Glutamatergic neuron (in vitro differentiated cells): Measurements from ENCODE around the gene PCDHGC4. TPM values are rescaled to one million over a fixed set of nuclear protein-coding genes. Genes with fewer than 3 reads are reported as not detected.
A peak's percentile ranks its signal among the peaks of the same experiment; 100 is the strongest.

Experiments used
- DNase-seq: peaks from one replicate; pipeline ENCODE4 v3.0.0; 2022
- H3K27ac Mint-ChIP-seq: one replicate; pipeline ENCODE4 v1.8.0; 2020; ENCODE audit warnings: mild to moderate bottlenecking, mixed read lengths, inconsistent platforms; ENCODE audit not compliant: unreplicated experiment
- H3K27me3 Mint-ChIP-seq: one replicate; pipeline ENCODE4 v1.8.0; 2020; ENCODE audit warnings: mild to moderate bottlenecking, moderate library complexity, mixed read lengths, inconsistent platforms; ENCODE audit not compliant: unreplicated experiment
- H3K36me3 Mint-ChIP-seq: one replicate; pipeline ENCODE4 v1.8.0; 2020; ENCODE audit warnings: mild to moderate bottlenecking, mixed read lengths, inconsistent platforms; ENCODE audit not compliant: unreplicated experiment
- H3K4me1 Mint-ChIP-seq: one replicate; pipeline ENCODE4 v1.8.0; 2020; ENCODE audit warnings: mild to moderate bottlenecking, low read depth, mixed read lengths, inconsistent platforms; ENCODE audit not compliant: unreplicated experiment
- H3K4me3 Mint-ChIP-seq: one replicate; pipeline ENCODE4 v1.8.0; 2020; ENCODE audit warnings: mild to moderate bottlenecking, mixed read lengths, inconsistent platforms; ENCODE audit not compliant: unreplicated experiment
- H3K9me3 Mint-ChIP-seq: one replicate; pipeline ENCODE4 v1.8.0; 2020; ENCODE audit warnings: mild to moderate bottlenecking, moderate library complexity, mixed read lengths, inconsistent platforms; ENCODE audit not compliant: unreplicated experiment
- total RNA-seq: library from RNA; stranded (reverse); fragmentation: NEBNext Ultra II Directional; extraction: Animal tissue kit (Norgen Biotek cat#: 25700); gene quantifications from one replicate; pipeline ENCODE4 v1.2.1, GENCODE V29; 2021; ENCODE audit not compliant: unreplicated experiment
- TF ChIP-seq, protein P1 (sequence below): fragments of 200-600 bp; sonication (generic); IDR thresholded peaks from one replicate; pipeline ENCODE4 v1.5.0; 2021; ENCODE audit not compliant: partially characterized antibody, unreplicated experiment

PCDHGC4 gene
- total RNA-seq, 1 donor from 2014 or later: 6.7 TPM

DNA sequence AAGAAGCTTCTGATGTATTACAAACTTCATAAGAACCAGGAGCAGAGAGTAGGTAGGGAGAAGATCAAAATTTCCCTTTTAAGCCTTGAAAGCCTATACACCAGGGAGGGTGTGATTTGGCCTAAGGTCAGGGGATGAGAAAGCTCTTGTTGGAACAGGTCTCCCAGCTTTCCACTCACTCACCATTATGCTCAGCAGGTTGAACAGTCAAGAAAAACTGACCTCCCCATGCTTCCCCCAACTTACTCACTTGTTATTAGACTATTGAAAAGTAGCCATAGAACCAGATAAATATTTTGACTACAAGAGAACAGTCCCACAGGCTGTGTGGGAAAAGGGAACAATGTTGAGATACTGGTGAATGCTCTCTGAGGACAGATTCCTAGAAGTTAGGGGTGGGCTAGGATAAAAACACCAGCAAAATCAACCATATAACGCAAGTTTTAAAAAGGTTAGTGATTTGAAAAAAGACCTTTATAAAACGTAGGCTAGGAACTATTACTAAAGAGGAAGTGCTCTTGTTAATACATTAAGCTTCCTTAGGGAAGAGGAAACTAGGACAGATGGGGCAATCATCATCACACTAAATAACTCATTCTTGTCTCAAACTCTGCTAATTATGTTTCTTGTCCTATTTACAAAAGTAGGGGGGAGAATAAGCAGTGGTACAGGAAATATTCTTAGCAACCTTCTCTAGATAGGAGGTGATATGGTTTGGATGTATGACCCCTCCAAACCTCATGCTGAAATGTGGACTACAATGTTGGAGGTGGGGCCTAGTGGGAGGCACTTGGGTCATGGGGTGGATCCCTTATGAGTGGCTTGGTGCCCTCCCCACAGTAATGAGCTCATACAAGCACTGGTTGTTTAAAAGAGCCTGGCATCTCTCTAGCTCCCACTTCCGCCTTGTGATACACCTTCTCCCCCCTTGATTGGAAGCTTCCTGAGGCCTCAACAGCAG lies 35.1 kb downstream of the PCDHGC4 start:
- H3K27me3 Mint-ChIP-seq: peaks cover 3% of the 10 kb centered on the region
- no peak overlapping the region for H3K4me3 Mint-ChIP-seq
- no peak for DNase-seq
- peaks cover 13% of the 10 kb centered on the region for H3K9me3 Mint-ChIP-seq
- no peak overlapping the region for H3K27ac Mint-ChIP-seq
- TF ChIP-seq, protein P1, sequence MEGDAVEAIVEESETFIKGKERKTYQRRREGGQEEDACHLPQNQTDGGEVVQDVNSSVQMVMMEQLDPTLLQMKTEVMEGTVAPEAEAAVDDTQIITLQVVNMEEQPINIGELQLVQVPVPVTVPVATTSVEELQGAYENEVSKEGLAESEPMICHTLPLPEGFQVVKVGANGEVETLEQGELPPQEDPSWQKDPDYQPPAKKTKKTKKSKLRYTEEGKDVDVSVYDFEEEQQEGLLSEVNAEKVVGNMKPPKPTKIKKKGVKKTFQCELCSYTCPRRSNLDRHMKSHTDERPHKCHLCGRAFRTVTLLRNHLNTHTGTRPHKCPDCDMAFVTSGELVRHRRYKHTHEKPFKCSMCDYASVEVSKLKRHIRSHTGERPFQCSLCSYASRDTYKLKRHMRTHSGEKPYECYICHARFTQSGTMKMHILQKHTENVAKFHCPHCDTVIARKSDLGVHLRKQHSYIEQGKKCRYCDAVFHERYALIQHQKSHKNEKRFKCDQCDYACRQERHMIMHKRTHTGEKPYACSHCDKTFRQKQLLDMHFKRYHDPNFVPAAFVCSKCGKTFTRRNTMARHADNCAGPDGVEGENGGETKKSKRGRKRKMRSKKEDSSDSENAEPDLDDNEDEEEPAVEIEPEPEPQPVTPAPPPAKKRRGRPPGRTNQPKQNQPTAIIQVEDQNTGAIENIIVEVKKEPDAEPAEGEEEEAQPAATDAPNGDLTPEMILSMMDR: no peak
- H3K4me1 Mint-ChIP-seq: peaks cover 52% of the 10 kb centered on the region
- H3K36me3 Mint-ChIP-seq: peaks cover 3% of the 10 kb centered on the region

DNA sequence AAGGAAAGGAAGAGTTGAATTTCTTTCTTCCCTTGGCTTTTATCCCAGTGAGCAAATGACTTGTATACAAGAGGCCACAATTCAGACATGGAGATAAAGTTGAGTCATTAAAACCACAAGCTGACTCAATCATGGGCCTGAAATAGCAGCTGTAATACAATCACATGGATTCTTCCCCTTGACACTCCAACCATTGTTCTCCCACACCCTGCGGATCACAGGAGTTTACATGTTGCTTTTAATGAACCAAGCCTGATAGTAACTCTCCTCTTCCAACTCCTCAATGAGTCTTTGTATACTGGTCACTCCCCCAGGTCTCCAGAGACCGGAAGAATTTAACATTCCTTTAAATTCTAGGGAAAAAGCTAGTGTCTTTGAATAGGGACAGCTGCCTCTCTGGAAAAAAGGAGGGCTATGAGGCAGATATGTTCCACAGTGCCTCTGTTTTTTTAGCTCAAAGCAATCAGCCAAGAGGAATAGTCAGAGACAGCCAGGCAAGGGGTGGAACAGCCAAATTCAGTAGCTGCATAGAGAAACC lies 36.5 kb downstream of the PCDHGC4 start:
- Mint-ChIP-seq H3K4me1 (peaks cover 47% of the 10 kb centered on the region), H3K27me3 (peaks cover 3% of the 10 kb centered on the region), H3K9me3 (peaks cover 13% of the 10 kb centered on the region), H3K4me3 (no peak overlapping the region), H3K27ac (no peak overlapping the region), H3K36me3 (peaks cover 3% of the 10 kb centered on the region)
- TF ChIP-seq, protein P1: no peak
- no peak for DNase-seq

DNA sequence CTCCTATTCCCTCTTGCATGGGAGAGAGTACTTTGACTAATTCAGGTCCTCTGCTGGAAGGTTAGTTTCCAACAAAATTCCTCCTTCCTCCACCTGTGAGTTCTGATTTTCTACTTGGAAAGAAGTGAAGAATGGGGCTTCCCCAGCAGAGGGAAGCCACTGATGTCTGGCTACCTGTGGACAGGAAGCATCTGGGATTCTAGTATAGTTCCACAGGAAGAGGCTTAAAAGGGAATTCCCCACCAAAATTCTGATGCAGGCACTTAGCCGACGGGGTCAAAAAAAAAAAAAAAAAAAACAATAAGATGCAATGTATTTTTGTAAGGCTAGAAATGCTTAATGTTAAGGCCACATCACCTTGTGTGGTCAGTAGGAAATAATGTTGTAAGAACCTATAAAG lies 37.5 kb downstream of the PCDHGC4 start:
- TF ChIP-seq, protein P1: no peak
- H3K36me3 Mint-ChIP-seq: no peaks in the 10 kb centered on the region
- H3K27ac Mint-ChIP-seq: no peak overlapping the region
- peaks cover 3% of the 10 kb centered on the region for H3K27me3 Mint-ChIP-seq
- peaks cover 38% of the 10 kb centered on the region for H3K4me1 Mint-ChIP-seq
- no peak for DNase-seq
- H3K4me3 Mint-ChIP-seq: no peak overlapping the region
- peaks cover 13% of the 10 kb centered on the region for H3K9me3 Mint-ChIP-seq

DNA sequence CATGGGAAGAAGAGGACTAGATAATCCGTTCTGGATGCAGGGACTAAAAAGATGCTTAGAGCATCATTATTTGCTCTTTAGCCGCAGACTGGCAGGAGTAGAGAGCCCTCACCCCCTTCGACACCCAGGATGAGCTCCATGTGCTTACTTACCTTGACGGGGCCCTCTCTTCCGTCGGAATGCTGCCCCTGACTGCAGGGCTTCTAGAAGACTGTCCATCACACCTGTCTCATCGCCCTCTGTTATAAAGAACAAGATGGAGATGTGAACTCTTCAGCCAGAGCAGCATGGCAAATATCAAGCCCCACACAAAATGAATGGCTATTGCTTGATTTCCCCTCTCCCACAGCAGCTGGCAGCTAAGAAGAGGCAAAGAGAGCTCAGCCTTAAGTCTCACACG lies 39.2 kb downstream of the PCDHGC4 start:
- H3K27me3 Mint-ChIP-seq: no peaks in the 10 kb centered on the region
- no peaks in the 10 kb centered on the region for H3K36me3 Mint-ChIP-seq
- H3K4me3 Mint-ChIP-seq: peak overlapping the region; percentile 69
- DNase-seq: no peak
- H3K9me3 Mint-ChIP-seq: peaks cover 8% of the 10 kb centered on the region
- peaks cover 31% of the 10 kb centered on the region for H3K4me1 Mint-ChIP-seq
- TF ChIP-seq, protein P1: no peak
- peak overlapping the region; percentile 80 for H3K27ac Mint-ChIP-seq
